K562 (cell line): ENCODE results near the gene STK24. TPM values are rescaled to one million over a fixed set of nuclear protein-coding genes. Genes with fewer than 3 reads are reported as not detected.

Experiments used
- ATAC-seq: fragments of 200-7000 bp; cut with Tn5 transposase; 3 replicates; pipeline ENCODE4 v1.9.1; 2020; ENCODE audit warnings: moderate library complexity
- BruUV-seq: library from RNA; stranded (reverse); fragments of 400-500 nt; replicated peaks from 2 replicates; lab custom pipeline; 2021; lab: Mats Ljungman, UMichigan
- CTCF ChIA-PET: fragments of 300-600 bp; formaldehyde crosslinking; extraction: SDS; loops from one replicate; lab custom pipeline; 2021; ENCODE audit warnings: low intra/inter-chr PET ratio; lab: Yijun Ruan, JAX
- POLR2A ChIA-PET: fragments of 300-600, 350-650 bp; sonication (Branson Sonifier 250); formaldehyde crosslinking; extraction: SDS; loops from one replicate; lab custom pipeline; 2021; ENCODE audit warnings: antibody characterized with exemption, inconsistent platforms; lab: Yijun Ruan, JAX
- DNase-seq, 4 experiments: peaks; one replicate each; pipeline versions ENCODE4 v3.0.0 to v3.0.0-alpha.2; 2011 to 2018; ENCODE audit warnings: low spot score in 3 of 4, mixed read lengths in 3 of 4; ENCODE audit errors: extremely low read depth in 1 of 4
- FAIRE-seq: peaks from 2 replicates; lab custom pipeline; 2011; peaks lifted over from hg19 to GRCh38; lab: Jason Lieb, UNC
- H2AFZ ChIP-seq: 2 replicates; pipeline ENCODE4 v1.6.0; 2011; ENCODE audit warnings: low read depth, low read length, control low read depth, inconsistent platforms
- H3K27ac ChIP-seq: fragments of 200-600 bp; 3 replicates; pipeline ENCODE4 v1.8.0; 2011; ENCODE audit warnings: low read depth, mild to moderate bottlenecking, control low read depth, inconsistent platforms, low read length, moderate library complexity, mixed read lengths; ENCODE audit errors: extremely low read depth
- H3K27me3 ChIP-seq, 2 experiments: fragments of 300-600 bp in 1 of 2; 2 replicates in 1 of 2; 3 replicates in 1 of 2; pipeline versions ENCODE4 v1.6.0 to v1.8.0; 2011; ENCODE audit warnings: inconsistent platforms in 2 of 2, low read length in 2 of 2, mild to moderate bottlenecking in 1 of 2, mixed read lengths in 1 of 2, moderate library complexity in 1 of 2; ENCODE audit not compliant: control insufficient read depth in 2 of 2, insufficient read depth in 2 of 2
- H3K36me3 ChIP-seq: fragments of 300-600 bp; 3 replicates; pipeline ENCODE4 v1.8.0; 2011; ENCODE audit warnings: mild to moderate bottlenecking, low read length, inconsistent platforms; ENCODE audit not compliant: control insufficient read depth, insufficient read depth
- H3K4me1 ChIP-seq, 2 experiments: fragments of 200-600 bp in 1 of 2; replicated peaks in 1 of 2; 2 replicates in 1 of 2; 3 replicates in 1 of 2; pipeline versions ENCODE4 v1.5.1 to v1.8.0; 2011; ENCODE audit warnings: inconsistent platforms in 2 of 2, low read length in 2 of 2, mild to moderate bottlenecking in 1 of 2, mixed read lengths in 1 of 2, moderate library complexity in 1 of 2; ENCODE audit not compliant: control insufficient read depth in 2 of 2, insufficient read depth in 2 of 2
- H3K4me2 ChIP-seq: 2 replicates; pipeline ENCODE4 v1.6.1; 2011; ENCODE audit warnings: low read length, control low read depth, inconsistent platforms, mixed read lengths; ENCODE audit not compliant: insufficient read depth
- H3K4me3 ChIP-seq: fragments of 200-600 bp; sonication (generic), shearing (Covaris generic); 2 replicates; pipeline ENCODE4 v1.5.1; 2016; ENCODE audit warnings: control low read depth, inconsistent platforms
- H3K79me2 ChIP-seq: fragments of 200-600 bp; 3 replicates; pipeline ENCODE4 v1.8.0; 2011; ENCODE audit warnings: low read length, inconsistent platforms; ENCODE audit not compliant: control insufficient read depth, insufficient read depth
- H3K9ac ChIP-seq, 2 experiments: 2 replicates each; pipeline versions ENCODE4 v1.6.0 to v1.6.1; 2011; ENCODE audit warnings: low read depth in 2 of 2, low read length in 2 of 2, control low read depth in 1 of 2, inconsistent platforms in 1 of 2, mild to moderate bottlenecking in 1 of 2, mixed read lengths in 1 of 2; ENCODE audit not compliant: insufficient read depth in 1 of 2
- H3K9me1 ChIP-seq: one replicate; pipeline ENCODE4 v1.6.0; 2011; ENCODE audit warnings: inconsistent platforms, mild to moderate bottlenecking, low read length, moderate library complexity; ENCODE audit not compliant: control insufficient read depth, insufficient read depth
- H3K9me3 ChIP-seq: replicated peaks from 2 replicates; pipeline ENCODE4 v1.5.1; 2011; ENCODE audit warnings: low read depth, low read length, inconsistent platforms; ENCODE audit not compliant: control insufficient read depth, insufficient read depth
- H4K20me1 ChIP-seq: replicated peaks from 2 replicates; pipeline ENCODE4 v1.6.1; 2011; ENCODE audit warnings: low read length, inconsistent platforms, mixed read lengths; ENCODE audit not compliant: control insufficient read depth, insufficient read depth
- EHMT2 ChIP-seq: fragments of 450-650 bp; IDR thresholded peaks from 2 replicates; pipeline ENCODE4 v1.6.1; 2018; ENCODE audit warnings: antibody characterized with exemption
- FIP1L1 ChIP-seq: fragments of 200-400 bp; formaldehyde crosslinking; IDR thresholded peaks from 2 replicates; pipeline ENCODE4 v1.6.1; 2018; ENCODE audit warnings: mild to moderate bottlenecking, low read depth, low read length; ENCODE audit not compliant: poor library complexity, severe bottlenecking
- NELFE ChIP-seq: IDR thresholded peaks from 2 replicates; pipeline ENCODE4 v1.6.1; 2011; ENCODE audit warnings: mild to moderate bottlenecking; ENCODE audit not compliant: insufficient read depth, insufficient read length
- NFXL1 ChIP-seq: fragments of 450-650 bp; formaldehyde crosslinking; IDR thresholded peaks from 2 replicates; pipeline ENCODE4 v1.4.0; 2021; ENCODE audit warnings: mild to moderate bottlenecking
- RBM25 ChIP-seq: fragments of 200-400 bp; formaldehyde crosslinking; IDR thresholded peaks from 2 replicates; pipeline ENCODE4 v1.6.1; 2018; ENCODE audit warnings: low read length, low read depth, moderate library complexity; ENCODE audit not compliant: severe bottlenecking
- XRCC4 ChIP-seq: IDR thresholded peaks from one replicate; pipeline ENCODE4 v1.6.1; 2011; ENCODE audit not compliant: insufficient read depth, insufficient read length; ENCODE audit errors: extremely low read depth
- ZNF146 ChIP-seq: IDR thresholded peaks from one replicate; pipeline ENCODE4 v1.6.1; 2018; ENCODE audit warnings: missing compliant biosample characterization; ENCODE audit not compliant: unreplicated experiment
- ZNF431 ChIP-seq: sonication (generic); formaldehyde crosslinking; IDR thresholded peaks from 2 replicates; pipeline ENCODE4 v1.8.0; 2022; ENCODE audit warnings: mild to moderate bottlenecking, missing genetic modification reagents
- WGBS: fragments of 100-300 bp; shearing (Covaris generic); methylation state at CpG from one replicate; pipeline ENCODE4 v1.1.6; 2016; ENCODE audit warnings: low coverage, mixed read lengths; ENCODE audit not compliant: insufficient coverage; ENCODE audit errors: missing lambda C conversion rate; 5-methylcytosine and 5-hydroxymethylcytosine counted together
- in situ Hi-C: fragments of 300-500 bp; cut with MboI; formaldehyde crosslinking; loops from 4 replicates; pipeline ENCODE4 v1.15.0; 2018; ENCODE audit warnings: inconsistent platforms, mixed read lengths
- intact Hi-C: fragments of 100-400 bp; cut with micrococcal nuclease; formaldehyde crosslinking; loops from 2 replicates; pipeline ENCODE4 v1.14.2; 2022
- polyA plus RNA-seq, 8 experiments: library from polyadenylated mRNA; depleted of rRNA in 4 of 8; stranded (reverse) in 5 of 8; unstranded in 3 of 8; fragments of >200 nt; fragmentation: Nextera tagmentation in 2 of 8; fragmentation: Illumina TruSeq in 1 of 8; extraction: Ambion mirVana in 2 of 8; extraction: Trizol in 1 of 8; gene quantifications; 2 replicates each; pipeline versions ENCODE4 v1.2.1 to v1.2.3, GENCODE V29; 2011 to 2014; ENCODE audit warnings: inconsistent platforms in 1 of 8, missing spikeins in 1 of 8
- total RNA-seq, 7 experiments: library from RNA; depleted of rRNA in 6 of 7; stranded (reverse); fragments of >200 nt in 6 of 7; fragmentation: Illumina TruSeq in 2 of 7; extraction: Trizol in 2 of 7; gene quantifications; 2 replicates each; pipeline versions ENCODE4 v1.2.1 to v1.2.3, GENCODE V29; 2011 to 2021; ENCODE audit warnings: low replicate concordance in 1 of 7
- TF ChIP-seq, protein P1 (sequence below): fragments of 450-650 bp; IDR thresholded peaks from 2 replicates; pipeline ENCODE4 v1.7.0; 2016; ENCODE audit warnings: borderline replicate concordance
- TF ChIP-seq, protein P2 (sequence below): sonication (generic); formaldehyde crosslinking; IDR thresholded peaks from 2 replicates; pipeline ENCODE4 v1.8.0; 2023; ENCODE audit warnings: mild to moderate bottlenecking, missing genetic modification reagents
- TF ChIP-seq, protein P3 (sequence below): fragments of 200-400 bp; formaldehyde crosslinking; IDR thresholded peaks from 2 replicates; pipeline ENCODE4 v1.6.1; 2017; ENCODE audit warnings: mild to moderate bottlenecking, low read depth, low read length, moderate library complexity

Gene STK24
- total and polyA plus RNA-seq, 9 of the 15 experiments (the other 6 are each of a cell fraction or from before 2014, with no cell fraction given), result 3.8 to 78.4 (median 28.2) TPM

DNA sequence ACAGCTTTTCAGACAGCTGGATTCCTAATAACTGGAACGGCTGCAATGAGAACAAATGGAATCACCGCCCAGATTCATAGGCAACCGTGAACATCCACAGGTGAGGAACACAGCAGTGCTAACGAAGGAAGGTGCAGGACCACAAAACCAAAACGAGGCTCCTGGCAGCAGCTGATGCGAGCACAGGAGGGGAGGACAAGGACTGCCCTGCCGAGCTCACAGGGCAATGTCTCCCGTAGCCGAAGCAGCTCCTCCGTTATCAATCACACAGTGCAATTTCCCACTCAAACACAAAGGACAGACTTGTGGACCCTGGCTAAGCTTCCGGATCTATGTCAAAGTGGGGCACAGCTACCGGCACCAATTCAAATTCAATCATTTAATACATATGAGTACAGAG lies 70.6 kb downstream of the STK24 start:
- DNase-seq, result no peak
- POLR2A ChIA-PET, result no interaction called here
- peaks cover 9% of the 10 kb centered on the region for H3K9me1 ChIP-seq
- no peak overlapping the region for H2AFZ ChIP-seq
- TF ChIP-seq FIP1L1 (no peak), XRCC4 (no peak), ZNF146 (CRISPR knock-in tag) (no peak), NFXL1 (CRISPR knock-in tag) (no peak), RBM25 (no peak), NELFE (no peak), EHMT2 (no peak), ZNF431 (CRISPR knock-in tag) (no peak)
- TF ChIP-seq, protein P1, sequence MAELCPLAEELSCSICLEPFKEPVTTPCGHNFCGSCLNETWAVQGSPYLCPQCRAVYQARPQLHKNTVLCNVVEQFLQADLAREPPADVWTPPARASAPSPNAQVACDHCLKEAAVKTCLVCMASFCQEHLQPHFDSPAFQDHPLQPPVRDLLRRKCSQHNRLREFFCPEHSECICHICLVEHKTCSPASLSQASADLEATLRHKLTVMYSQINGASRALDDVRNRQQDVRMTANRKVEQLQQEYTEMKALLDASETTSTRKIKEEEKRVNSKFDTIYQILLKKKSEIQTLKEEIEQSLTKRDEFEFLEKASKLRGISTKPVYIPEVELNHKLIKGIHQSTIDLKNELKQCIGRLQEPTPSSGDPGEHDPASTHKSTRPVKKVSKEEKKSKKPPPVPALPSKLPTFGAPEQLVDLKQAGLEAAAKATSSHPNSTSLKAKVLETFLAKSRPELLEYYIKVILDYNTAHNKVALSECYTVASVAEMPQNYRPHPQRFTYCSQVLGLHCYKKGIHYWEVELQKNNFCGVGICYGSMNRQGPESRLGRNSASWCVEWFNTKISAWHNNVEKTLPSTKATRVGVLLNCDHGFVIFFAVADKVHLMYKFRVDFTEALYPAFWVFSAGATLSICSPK, result no peak
- TF ChIP-seq, protein P2, sequence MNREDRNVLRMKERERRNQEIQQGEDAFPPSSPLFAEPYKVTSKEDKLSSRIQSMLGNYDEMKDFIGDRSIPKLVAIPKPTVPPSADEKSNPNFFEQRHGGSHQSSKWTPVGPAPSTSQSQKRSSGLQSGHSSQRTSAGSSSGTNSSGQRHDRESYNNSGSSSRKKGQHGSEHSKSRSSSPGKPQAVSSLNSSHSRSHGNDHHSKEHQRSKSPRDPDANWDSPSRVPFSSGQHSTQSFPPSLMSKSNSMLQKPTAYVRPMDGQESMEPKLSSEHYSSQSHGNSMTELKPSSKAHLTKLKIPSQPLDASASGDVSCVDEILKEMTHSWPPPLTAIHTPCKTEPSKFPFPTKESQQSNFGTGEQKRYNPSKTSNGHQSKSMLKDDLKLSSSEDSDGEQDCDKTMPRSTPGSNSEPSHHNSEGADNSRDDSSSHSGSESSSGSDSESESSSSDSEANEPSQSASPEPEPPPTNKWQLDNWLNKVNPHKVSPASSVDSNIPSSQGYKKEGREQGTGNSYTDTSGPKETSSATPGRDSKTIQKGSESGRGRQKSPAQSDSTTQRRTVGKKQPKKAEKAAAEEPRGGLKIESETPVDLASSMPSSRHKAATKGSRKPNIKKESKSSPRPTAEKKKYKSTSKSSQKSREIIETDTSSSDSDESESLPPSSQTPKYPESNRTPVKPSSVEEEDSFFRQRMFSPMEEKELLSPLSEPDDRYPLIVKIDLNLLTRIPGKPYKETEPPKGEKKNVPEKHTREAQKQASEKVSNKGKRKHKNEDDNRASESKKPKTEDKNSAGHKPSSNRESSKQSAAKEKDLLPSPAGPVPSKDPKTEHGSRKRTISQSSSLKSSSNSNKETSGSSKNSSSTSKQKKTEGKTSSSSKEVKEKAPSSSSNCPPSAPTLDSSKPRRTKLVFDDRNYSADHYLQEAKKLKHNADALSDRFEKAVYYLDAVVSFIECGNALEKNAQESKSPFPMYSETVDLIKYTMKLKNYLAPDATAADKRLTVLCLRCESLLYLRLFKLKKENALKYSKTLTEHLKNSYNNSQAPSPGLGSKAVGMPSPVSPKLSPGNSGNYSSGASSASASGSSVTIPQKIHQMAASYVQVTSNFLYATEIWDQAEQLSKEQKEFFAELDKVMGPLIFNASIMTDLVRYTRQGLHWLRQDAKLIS, result no peak
- TF ChIP-seq, protein P3, sequence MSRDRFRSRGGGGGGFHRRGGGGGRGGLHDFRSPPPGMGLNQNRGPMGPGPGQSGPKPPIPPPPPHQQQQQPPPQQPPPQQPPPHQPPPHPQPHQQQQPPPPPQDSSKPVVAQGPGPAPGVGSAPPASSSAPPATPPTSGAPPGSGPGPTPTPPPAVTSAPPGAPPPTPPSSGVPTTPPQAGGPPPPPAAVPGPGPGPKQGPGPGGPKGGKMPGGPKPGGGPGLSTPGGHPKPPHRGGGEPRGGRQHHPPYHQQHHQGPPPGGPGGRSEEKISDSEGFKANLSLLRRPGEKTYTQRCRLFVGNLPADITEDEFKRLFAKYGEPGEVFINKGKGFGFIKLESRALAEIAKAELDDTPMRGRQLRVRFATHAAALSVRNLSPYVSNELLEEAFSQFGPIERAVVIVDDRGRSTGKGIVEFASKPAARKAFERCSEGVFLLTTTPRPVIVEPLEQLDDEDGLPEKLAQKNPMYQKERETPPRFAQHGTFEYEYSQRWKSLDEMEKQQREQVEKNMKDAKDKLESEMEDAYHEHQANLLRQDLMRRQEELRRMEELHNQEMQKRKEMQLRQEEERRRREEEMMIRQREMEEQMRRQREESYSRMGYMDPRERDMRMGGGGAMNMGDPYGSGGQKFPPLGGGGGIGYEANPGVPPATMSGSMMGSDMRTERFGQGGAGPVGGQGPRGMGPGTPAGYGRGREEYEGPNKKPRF, result no peak
- TF ChIP-seq, all 486 proteins: peak for 0
- Histone ChIP-seq H3K27ac (no peak overlapping the region), H3K9ac (no peak overlapping the region), H3K36me3 (peaks cover 11% of the 10 kb centered on the region; the same call in 2 of the 3 replicates), H3K4me3 (no peak overlapping the region), H3K4me2 (no peak overlapping the region), H4K20me1 (no peaks in the 10 kb centered on the region; the same call in 1 of the 2 replicates), H3K4me1 (peaks cover 23 to 70% of the 10 kb centered on the region in 2 experiments), H3K79me2 (peaks cover 92% of the 10 kb centered on the region), H3K27me3 (no peaks in the 10 kb centered on the region), H3K9me3 (no peaks in the 10 kb centered on the region)
- intact Hi-C loops (loop anchor here (5.0 kb wide), 2 partner anchors 41 to 66 kb away; no protein-coding TSS in a partner anchor), in situ Hi-C loops (no loop called here)
- no TSS peak for BruUV-seq
- CTCF ChIA-PET, result no interaction called here
- WGBS, result 88% methylated on average over 9 of the region's 12 CpGs
- ATAC-seq (no peak), FAIRE-seq (no peak)
